Right lobe of liver (tissue), 6 donors: ENCODE results near the gene HIGD2A. TPM values are rescaled to one million over a fixed set of nuclear protein-coding genes. Genes with fewer than 3 reads are reported as not detected.

ENCODE experiments used
- ATAC-seq, 4 donors: fragments of 200-7000 bp; cut with Tn5 transposase; one replicate each; pipeline ENCODE4 v1.9.1; 2020; ENCODE audit warnings: mild to moderate bottlenecking in 4 of 4, moderate library complexity in 4 of 4
- DNase-seq, 3 donors: peaks; one replicate each; pipeline ENCODE4 v3.0.0-alpha.2; 2020
- H3K27ac ChIP-seq, 3 donors: fragments of 200-600 bp; one replicate each; pipeline ENCODE4 v1.8.0; 2022
- H3K27me3 ChIP-seq, 2 donors: fragments of 200-600 bp; one replicate each; pipeline ENCODE4 v1.8.0; 2022
- H3K36me3 ChIP-seq, 4 donors: fragments of 200-600 bp; sonication (generic) in 1 of 4; one replicate each; pipeline versions ENCODE4 v1.5.1 to v1.8.0; 2017 to 2022; ENCODE audit warnings: control low read depth in 1 of 4
- H3K4me1 ChIP-seq, 4 donors: fragments of 200-600 bp; sonication (generic) in 1 of 4; one replicate each; pipeline versions ENCODE4 v1.5.1 to v1.8.0; 2017 to 2022; ENCODE audit warnings: control low read depth in 1 of 4
- H3K4me3 ChIP-seq, 3 donors: fragments of 200-600 bp; one replicate each; pipeline ENCODE4 v1.8.0; 2022
- H3K9me3 ChIP-seq, 4 donors: fragments of 200-600 bp; sonication (generic) in 1 of 4; one replicate each; pipeline versions ENCODE4 v1.5.1 to v1.8.0; 2017 to 2022; ENCODE audit warnings: control low read depth in 1 of 4
- CTCF ChIP-seq, 4 donors: fragments of 200-600 bp in 3 of 4; fragments of 450-650 bp in 1 of 4; IDR thresholded peaks; one replicate each; pipeline versions ENCODE4 v1.5.1 to v1.8.0; 2016 to 2022; ENCODE audit warnings: antibody characterized with exemption in 4 of 4, mild to moderate bottlenecking in 2 of 4
- POLR2A ChIP-seq: fragments of 450-650 bp; IDR thresholded peaks from one replicate; pipeline ENCODE4 v1.6.1; 2017; ENCODE audit warnings: antibody characterized with exemption, mild to moderate bottlenecking
- WGBS: methylation state at CpG from one replicate; pipeline ENCODE4 v1.1.6; 2018; ENCODE audit warnings: low coverage, low lambda C conversion rate; ENCODE audit not compliant: insufficient coverage; ENCODE audit errors: missing lambda C conversion rate; 5-methylcytosine and 5-hydroxymethylcytosine counted together
- intact Hi-C, 2 donors: fragments of 100-400 bp; cut with DNase I; formaldehyde crosslinking; loops; one replicate each; pipeline versions ENCODE4 v1.11.2 to v1.14.1; 2022
- total RNA-seq, 6 experiments: library from RNA; depleted of rRNA in 2 of 6; stranded (reverse); fragments of >200 nt in 2 of 6; fragmentation: NEBNext Ultra II Directional in 3 of 6; extraction: Animal tissue kit (Norgen Biotek cat#: 25700) in 3 of 6; gene quantifications; one replicate each; pipeline versions ENCODE4 v1.1.0 to v1.2.4, GENCODE V29; 2016 to 2023
- donor health status: DM: no; HTN: yes; CAD: no.
- donor health status: DM: no; HTN: no; CAD: no.
- donor health status: DM: no; HTN: no; CAD: no.
- donor health status: DM: no; HTN: yes; CAD: no.
- donor health status: DM: no; HTN: yes; CAD: no.

The HIGD2A gene
- total RNA-seq, 6 experiments from 2014 or later: 39.0 to 107 (median 56.5) TPM

- H3K27ac ChIP-seq: no peak overlapping the region
- DNase-seq: no peak
- TF ChIP-seq CTCF (IDR thresholded peaks at IDR 0.05) (no peak), POLR2A (no peak)
- H3K4me3 ChIP-seq: no peak overlapping the region
- peaks cover 0 to 20% (median 6%) of the 10 kb centered on the region in 4 donors for H3K4me1 ChIP-seq
- no peaks in the 10 kb centered on the region for H3K9me3 ChIP-seq
- no peak for ATAC-seq
- H3K36me3 ChIP-seq: peaks cover 0 to 30% (median 14%) of the 10 kb centered on the region in 4 donors
- intact Hi-C loops: no loop called here
- no CpG with 5 or more reads among the region's 3 CpGs for WGBS
- no peaks in the 10 kb centered on the region for H3K27me3 ChIP-seq
Measured at GRCh38 chr5:176382721-176383120, 5.8 kb upstream of the HIGD2A start.

- DNase-seq: no peak
- H3K4me1 ChIP-seq: peaks cover 0 to 21% (median 6%) of the 10 kb centered on the region in 4 donors
- TF ChIP-seq CTCF (IDR thresholded peaks at IDR 0.05) (no peak), POLR2A (no peak)
- H3K27ac ChIP-seq: no peak overlapping the region
- no peaks in the 10 kb centered on the region for H3K9me3 ChIP-seq
- H3K4me3 ChIP-seq: no peak overlapping the region
- intact Hi-C loops: no loop called here
- peaks cover 0 to 30% (median 14%) of the 10 kb centered on the region in 4 donors for H3K36me3 ChIP-seq
- ATAC-seq: no peak
- 87% methylated on average over 7 of the region's 15 CpGs for WGBS
- H3K27me3 ChIP-seq: no peaks in the 10 kb centered on the region
Measured at GRCh38 chr5:176383248-176383905, 5.2 kb upstream of the HIGD2A start.

GRCh38 chr5:176383961-176384360 is 4.6 kb upstream of the HIGD2A start:
- no peak for ATAC-seq
- DNase-seq: no peak
- Histone ChIP-seq H3K27ac (no peak overlapping the region), H3K36me3 (peaks cover 0 to 30% (median 14%) of the 10 kb centered on the region in 4 donors), H3K4me1 (peaks cover 0 to 21% (median 6%) of the 10 kb centered on the region in 4 donors), H3K4me3 (no peak overlapping the region), H3K27me3 (no peaks in the 10 kb centered on the region), H3K9me3 (no peaks in the 10 kb centered on the region)
- 69% methylated on average over 6 of the region's 9 CpGs for WGBS
- intact Hi-C loops: no loop called here
- TF ChIP-seq CTCF (IDR thresholded peaks at IDR 0.05) (no peak), POLR2A (no peak)

- intact Hi-C loops: no loop called here
- no peak overlapping the region for H3K4me3 ChIP-seq
- H3K27ac ChIP-seq: no peak overlapping the region
- H3K9me3 ChIP-seq: no peaks in the 10 kb centered on the region
- ATAC-seq: no peak
- WGBS: 86% methylated on average over 2 of the region's 8 CpGs
- H3K36me3 ChIP-seq: peaks cover 0 to 30% (median 14%) of the 10 kb centered on the region in 4 donors
- no peaks in the 10 kb centered on the region for H3K27me3 ChIP-seq
- TF ChIP-seq CTCF (IDR thresholded peaks at IDR 0.05): no peak
- no peak for TF ChIP-seq POLR2A
- H3K4me1 ChIP-seq: peaks cover 0 to 21% (median 6%) of the 10 kb centered on the region in 4 donors
- no peak for DNase-seq
Measured at GRCh38 chr5:176384366-176384930, 4.1 kb upstream of the HIGD2A start.
